ENCODE results near the gene FAM174B. TPM values are rescaled to one million over a fixed set of nuclear protein-coding genes. Genes with fewer than 3 reads are reported as not detected.
"Not testable (repeated sequence)": the region's sequence is repeated elsewhere in the genome, so short reads cannot be mapped to it uniquely, and the experiment has no call there.

The FAM174B gene
- total RNA-seq, 2 experiments from 2014 or later, result 1.8 to 3.3 TPM

DNA sequence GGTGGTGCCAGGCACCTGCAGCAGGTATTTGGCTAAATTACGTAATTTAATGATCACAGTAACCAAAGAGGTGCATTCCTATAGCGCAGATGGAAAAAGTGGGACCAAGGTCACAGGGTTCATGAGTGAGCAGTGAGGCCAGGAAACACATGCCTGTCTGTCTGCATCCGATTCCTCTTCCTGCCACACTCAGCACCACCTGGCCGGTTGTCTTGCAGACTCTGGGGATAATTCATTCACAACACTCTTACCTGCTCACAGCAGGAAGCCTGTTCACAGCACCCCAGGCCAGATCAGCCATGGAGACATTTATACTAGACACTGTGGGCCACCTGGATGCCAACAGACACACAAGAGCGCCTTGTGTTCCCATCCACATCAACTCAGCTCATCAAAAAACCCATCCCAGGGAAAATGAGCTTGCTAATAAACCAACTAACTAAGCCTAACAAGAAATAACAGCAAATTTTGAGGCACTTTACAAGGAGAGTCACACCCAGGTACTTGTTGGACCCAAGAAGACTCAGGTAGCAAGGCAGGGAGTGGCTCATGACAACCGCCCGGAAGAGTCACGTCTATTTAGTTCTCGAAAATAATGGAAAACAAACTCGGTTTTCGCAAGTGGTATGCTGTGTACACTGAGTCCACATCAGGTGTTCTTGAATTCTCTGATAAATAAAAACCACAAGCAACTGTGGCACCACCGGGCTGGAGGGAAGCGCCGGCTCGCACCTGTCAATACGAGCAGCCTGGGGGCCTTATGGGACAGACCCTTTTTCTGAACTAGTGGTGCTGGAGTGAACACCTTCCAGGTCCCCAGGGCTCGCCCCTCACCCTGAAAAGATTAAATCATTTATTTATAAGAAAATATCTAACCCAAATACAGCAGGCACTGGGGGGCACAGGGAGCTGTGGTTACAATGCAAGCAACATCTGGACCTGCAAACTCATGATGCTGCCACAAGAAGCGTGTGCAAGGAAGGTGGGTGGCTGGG is 40.5 kb downstream of the FAM174B start:
- ATAC-seq (no peak), DNase-seq (no peak)
- H3K27me3 Mint-ChIP-seq, result peaks cover 5% of the 10 kb centered on the region
- H3K36me3 Mint-ChIP-seq, result no peaks in the 10 kb centered on the region
- H3K9me3 Mint-ChIP-seq (ENCODE audit: low read depth), result no peaks in the 10 kb centered on the region
- no peak overlapping the region for H3K27ac Mint-ChIP-seq
- H3K4me1 Mint-ChIP-seq, result peaks cover 4% of the 10 kb centered on the region
- CTCF ChIA-PET, result no interaction called here
- no peak overlapping the region for H3K4me3 Mint-ChIP-seq

DNA sequence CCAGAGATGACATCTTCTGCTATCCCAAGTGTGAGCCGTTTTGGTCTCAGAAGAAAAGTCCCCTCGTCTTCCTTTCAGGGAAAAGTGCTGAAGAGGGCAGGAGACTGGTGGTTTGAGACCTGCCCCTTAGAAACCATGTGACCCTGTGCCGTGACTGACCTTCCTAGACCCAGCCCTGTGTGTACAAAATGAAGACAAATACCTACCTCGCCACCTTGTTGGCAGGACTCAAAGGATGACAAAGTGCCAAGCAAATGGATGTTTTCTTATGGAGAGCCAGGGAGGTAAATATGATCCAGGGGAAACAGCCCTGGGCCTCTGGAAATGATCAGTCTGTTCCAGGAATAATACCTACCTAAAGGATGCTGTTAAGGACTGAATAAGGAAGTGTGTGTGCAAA is 41.3 kb downstream of the FAM174B start:
- Mint-ChIP-seq H3K27ac (no peak overlapping the region), H3K27me3 (peaks cover 2% of the 10 kb centered on the region), H3K9me3 (ENCODE audit: low read depth) (no peaks in the 10 kb centered on the region), H3K36me3 (no peaks in the 10 kb centered on the region), H3K4me3 (no peak overlapping the region), H3K4me1 (peaks cover 4% of the 10 kb centered on the region)
- ATAC-seq, result no peak
- CTCF ChIA-PET, result no interaction called here
- no peak for DNase-seq

DNA sequence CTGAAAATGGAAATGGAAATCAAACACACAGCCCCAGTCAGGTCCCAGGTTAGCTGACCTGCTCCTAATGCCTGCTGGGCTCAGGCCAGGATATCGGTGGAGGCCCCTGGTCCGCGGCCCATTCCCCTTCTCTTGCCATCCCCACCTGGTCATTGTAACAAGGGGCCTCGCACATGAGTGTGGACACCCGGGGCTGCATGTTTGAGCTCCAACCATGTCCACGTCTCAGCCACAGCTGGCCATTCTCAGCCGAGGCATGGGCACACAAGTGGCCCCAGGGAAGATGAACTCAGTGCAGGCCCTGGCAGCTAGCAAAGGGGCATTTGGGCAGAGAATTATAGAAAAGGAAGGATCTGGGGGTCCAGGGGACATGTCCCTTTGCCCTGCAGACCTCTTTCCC is 41.7 kb downstream of the FAM174B start:
- CTCF ChIA-PET, result no interaction called here
- Mint-ChIP-seq H3K4me3 (no peak overlapping the region), H3K4me1 (peaks cover 4% of the 10 kb centered on the region), H3K36me3 (no peaks in the 10 kb centered on the region), H3K9me3 (ENCODE audit: low read depth) (no peaks in the 10 kb centered on the region), H3K27me3 (peaks cover 2% of the 10 kb centered on the region), H3K27ac (no peak overlapping the region)
- no peak for ATAC-seq
- no peak for DNase-seq

DNA sequence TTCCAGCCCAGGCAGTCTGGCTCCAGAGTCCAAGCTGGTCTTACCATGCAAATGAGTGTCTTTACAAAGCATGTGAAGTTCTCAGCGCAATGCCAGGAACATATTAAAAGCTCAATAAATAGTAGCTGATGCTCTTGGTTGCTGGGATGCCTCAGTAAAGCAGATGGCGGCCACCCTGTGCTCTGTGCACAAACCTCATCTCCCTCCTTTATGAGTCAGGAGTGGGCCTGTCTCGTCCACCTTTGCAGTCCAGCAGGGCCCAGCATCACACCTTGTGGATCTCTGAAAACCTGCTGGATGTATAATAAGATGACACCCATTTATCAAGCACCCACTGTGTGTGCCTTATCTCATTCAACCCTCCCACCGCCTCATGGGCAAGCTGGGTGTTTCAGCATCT is 42.7 kb downstream of the FAM174B start:
- no peak overlapping the region for H3K27ac Mint-ChIP-seq
- no peaks in the 10 kb centered on the region for H3K9me3 Mint-ChIP-seq (ENCODE audit: low read depth)
- CTCF ChIA-PET, result interaction anchor here (0.9 kb wide), 1 partner anchor 102 kb away, joined by 3 read pairs; no protein-coding TSS in a partner anchor
- peaks cover 2% of the 10 kb centered on the region for H3K27me3 Mint-ChIP-seq
- no peak for DNase-seq
- H3K4me1 Mint-ChIP-seq, result peaks cover 4% of the 10 kb centered on the region
- H3K36me3 Mint-ChIP-seq, result no peaks in the 10 kb centered on the region
- ATAC-seq, result no peak
- H3K4me3 Mint-ChIP-seq, result no peak overlapping the region

DNA sequence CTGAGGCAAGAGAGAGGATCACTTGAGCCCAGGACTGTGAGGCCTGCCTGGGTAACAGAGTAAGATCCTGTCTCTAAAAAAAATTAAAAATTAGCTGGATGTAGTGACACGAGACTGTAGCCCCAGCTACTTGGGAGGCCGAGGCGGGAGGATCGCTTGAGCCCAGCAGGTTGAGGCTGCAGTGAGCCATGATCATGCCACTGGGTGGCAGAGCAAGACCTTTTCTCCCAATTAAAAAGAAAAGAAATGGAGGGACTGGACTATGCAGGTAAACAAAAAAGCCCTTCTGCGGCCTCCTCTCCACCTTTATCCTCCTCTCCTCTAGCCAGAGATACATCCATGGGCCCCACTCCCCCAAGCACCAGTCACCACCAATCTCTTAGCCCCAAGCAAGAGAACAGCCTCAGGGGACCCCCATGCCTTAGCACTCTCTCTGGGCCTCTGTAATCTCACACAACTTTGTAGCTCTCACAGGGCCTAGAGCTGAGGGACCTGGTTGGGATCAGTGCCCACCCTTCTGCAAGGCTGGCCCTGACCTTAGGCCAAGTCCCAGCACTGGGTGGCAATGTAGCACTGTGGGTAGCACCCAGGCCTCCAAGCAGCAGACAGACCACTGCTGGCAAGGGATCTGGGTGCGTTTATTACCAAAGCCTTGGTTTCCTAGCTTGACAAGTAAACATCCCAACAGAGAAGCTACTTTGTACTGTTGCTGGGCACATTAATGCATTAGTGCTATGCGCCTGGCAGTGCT is 43.4 kb downstream of the FAM174B start:
- Mint-ChIP-seq H3K4me1 (peaks cover 4% of the 10 kb centered on the region), H3K9me3 (ENCODE audit: low read depth) (no peaks in the 10 kb centered on the region), H3K4me3 (no peak overlapping the region), H3K27me3 (peaks cover 4% of the 10 kb centered on the region), H3K27ac (no peak overlapping the region), H3K36me3 (no peaks in the 10 kb centered on the region)
- CTCF ChIA-PET, result interaction anchor here (0.8 to 0.9 kb wide), 2 partner anchors 103 to 105 kb away, joined by 3 read pairs; no protein-coding TSS in a partner anchor
- DNase-seq (no peak), ATAC-seq (no peak)

DNA sequence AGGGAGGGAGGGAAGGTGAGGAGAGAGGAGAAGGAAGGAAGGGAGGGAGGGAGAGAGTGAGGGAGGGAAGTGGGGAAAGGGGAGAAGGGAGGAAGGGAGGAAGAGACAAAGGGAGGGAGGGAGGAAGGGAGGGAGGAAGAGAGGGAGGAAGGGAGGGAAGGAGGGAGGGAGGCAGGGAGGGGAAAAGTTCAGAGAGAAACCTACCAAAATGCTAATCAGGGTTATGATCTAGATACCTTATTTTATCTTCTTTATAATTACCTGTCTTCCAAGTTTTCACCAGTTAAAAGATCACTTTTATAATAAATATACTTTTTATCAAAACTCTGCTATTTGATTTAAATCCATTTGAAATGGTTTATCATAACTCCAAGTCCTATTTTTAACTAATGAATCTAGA is 44.4 kb downstream of the FAM174B start:
- ATAC-seq (no peak), DNase-seq (no peak)
- Mint-ChIP-seq H3K4me3 (no peak overlapping the region), H3K36me3 (no peaks in the 10 kb centered on the region), H3K27me3 (peaks cover 4% of the 10 kb centered on the region), H3K27ac (no peak overlapping the region), H3K9me3 (ENCODE audit: low read depth) (no peaks in the 10 kb centered on the region), H3K4me1 (peaks cover 4% of the 10 kb centered on the region)
- CTCF ChIA-PET, result no interaction called here

DNA sequence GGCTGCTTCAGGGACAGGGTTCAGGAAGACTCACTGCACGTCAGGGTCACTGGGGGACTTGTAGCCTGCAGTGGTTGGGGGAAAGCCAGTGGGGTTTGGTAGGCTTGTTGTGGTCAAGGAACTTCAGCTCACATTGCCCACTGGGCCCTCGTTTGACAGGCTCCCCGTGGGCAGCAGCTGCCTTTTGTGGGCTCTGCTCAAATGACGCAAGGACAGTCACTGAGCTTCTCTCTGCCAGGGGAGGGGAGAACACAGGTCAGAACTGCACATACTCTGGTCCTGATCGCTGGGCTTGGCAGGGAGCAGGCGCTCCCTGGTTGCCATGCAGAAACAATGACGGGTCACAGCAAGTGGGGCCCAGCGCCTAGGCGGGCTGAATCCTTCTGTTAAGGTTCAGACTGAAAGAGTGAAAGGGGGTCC is 45.5 kb downstream of the FAM174B start:
- CTCF ChIA-PET, result no interaction called here
- H3K9me3 Mint-ChIP-seq (ENCODE audit: low read depth), result no peaks in the 10 kb centered on the region
- DNase-seq, result no peak
- H3K4me3 Mint-ChIP-seq, result no peak overlapping the region
- H3K4me1 Mint-ChIP-seq, result peaks cover 4% of the 10 kb centered on the region
- ATAC-seq, result no peak
- H3K27ac Mint-ChIP-seq, result no peak overlapping the region
- H3K36me3 Mint-ChIP-seq, result no peaks in the 10 kb centered on the region
- peaks cover 7% of the 10 kb centered on the region for H3K27me3 Mint-ChIP-seq

DNA sequence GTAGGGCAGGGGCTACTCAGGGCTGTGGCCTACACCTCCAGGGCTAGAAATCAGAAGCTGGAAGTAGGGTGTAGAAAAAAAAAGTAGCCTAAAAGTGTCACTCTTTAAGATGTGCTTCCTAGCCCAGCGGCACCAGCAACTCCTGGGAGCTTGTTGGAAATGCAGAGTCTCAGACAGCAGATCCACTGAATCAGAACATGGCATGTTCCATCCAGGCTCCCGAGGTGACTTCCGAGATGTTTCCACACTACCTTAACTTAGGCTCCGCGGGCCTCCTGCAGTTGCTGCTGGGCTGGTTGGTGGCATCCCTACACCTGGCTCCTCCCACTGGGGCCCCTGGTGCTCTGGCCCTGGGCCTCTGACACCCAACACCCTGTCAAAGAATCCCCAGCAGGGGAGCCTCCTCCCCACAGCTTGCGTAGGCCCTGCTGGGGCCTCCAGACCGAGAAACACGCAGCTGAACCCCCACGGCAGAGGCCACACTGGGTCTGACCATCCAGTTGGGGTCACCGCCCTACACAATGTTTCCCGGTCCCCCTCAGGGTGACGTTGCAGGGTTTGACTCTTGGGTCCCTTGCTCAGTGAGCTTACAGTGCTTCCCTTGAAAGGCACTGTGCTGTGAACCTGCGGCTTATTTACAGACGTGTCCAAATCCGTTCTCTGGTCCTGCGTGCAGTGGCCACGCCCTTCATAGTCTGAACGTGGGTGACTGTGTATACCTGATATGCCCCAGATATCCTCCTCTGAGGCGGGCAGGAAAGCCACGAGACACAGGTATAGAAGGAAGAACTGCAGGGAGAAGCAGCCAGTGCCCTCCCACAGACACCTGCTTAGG is 46.5 kb downstream of the FAM174B start:
- Mint-ChIP-seq H3K4me1 (peaks cover under 1% of the 10 kb centered on the region), H3K27me3 (peaks cover 7% of the 10 kb centered on the region), H3K36me3 (no peaks in the 10 kb centered on the region), H3K9me3 (ENCODE audit: low read depth) (no peaks in the 10 kb centered on the region), H3K4me3 (no peak overlapping the region), H3K27ac (no peak overlapping the region)
- CTCF ChIA-PET, result no interaction called here
- ATAC-seq (no peak), DNase-seq (no peak)

DNA sequence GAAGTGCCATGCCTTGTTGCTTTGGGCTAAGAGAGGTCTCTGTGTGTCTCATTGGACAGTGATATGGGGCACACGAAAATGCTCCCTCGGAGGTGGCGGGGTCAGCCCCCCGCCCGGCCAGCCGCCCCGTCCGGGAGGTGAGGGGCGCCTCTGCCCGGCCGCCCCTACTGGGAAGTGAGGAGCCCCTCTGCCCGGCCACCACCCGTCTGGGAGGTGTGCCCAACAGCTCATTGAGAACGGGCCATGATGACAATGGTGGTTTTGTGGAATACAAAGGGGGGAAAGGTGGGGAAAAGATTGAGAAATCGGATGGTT is 48.8 kb downstream of the FAM174B start:
- CTCF ChIA-PET; DNase-seq; H3K27ac Mint-ChIP-seq; H3K4me1 Mint-ChIP-seq; H3K4me3 Mint-ChIP-seq; ATAC-seq; H3K36me3 Mint-ChIP-seq; H3K9me3 Mint-ChIP-seq (ENCODE audit: low read depth): not testable (repeated sequence)
- peaks cover 13% of the 10 kb centered on the region for H3K27me3 Mint-ChIP-seq

DNA sequence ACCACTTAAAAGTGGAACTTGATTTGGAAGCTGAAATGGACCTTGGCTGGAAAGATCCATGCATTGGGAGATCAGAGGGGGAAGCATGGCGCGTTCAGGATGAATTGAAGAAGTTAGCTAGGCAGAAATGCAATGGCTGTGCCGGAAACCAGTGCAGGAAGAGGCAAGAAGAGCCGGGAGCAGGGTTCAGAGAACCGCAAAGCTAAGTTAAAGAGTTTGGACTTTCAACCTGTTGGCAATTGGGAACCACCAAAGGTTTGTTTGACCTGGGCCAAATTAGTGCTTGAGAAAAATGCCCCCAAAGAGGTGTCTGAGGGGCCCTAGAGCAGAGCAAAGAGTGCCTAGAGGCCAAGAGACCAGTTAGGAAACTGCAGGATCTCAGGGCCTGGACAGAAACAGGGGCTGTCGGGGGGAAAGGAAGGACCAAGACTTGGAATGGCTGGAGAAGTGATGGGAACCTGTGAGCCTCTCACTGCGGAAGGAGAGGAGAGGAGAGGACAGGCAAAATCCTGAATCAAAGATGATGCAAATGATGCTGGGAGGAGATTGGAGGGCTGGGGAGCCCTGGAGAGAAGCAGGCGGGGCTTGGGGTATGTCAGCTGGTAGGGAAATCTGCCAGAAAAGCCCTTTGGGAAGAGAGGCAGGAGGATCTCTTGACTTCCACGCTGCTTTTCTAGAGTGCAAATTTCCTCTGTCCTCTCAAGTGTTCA is 49.3 kb downstream of the FAM174B start:
- ATAC-seq, result no peak

DNA sequence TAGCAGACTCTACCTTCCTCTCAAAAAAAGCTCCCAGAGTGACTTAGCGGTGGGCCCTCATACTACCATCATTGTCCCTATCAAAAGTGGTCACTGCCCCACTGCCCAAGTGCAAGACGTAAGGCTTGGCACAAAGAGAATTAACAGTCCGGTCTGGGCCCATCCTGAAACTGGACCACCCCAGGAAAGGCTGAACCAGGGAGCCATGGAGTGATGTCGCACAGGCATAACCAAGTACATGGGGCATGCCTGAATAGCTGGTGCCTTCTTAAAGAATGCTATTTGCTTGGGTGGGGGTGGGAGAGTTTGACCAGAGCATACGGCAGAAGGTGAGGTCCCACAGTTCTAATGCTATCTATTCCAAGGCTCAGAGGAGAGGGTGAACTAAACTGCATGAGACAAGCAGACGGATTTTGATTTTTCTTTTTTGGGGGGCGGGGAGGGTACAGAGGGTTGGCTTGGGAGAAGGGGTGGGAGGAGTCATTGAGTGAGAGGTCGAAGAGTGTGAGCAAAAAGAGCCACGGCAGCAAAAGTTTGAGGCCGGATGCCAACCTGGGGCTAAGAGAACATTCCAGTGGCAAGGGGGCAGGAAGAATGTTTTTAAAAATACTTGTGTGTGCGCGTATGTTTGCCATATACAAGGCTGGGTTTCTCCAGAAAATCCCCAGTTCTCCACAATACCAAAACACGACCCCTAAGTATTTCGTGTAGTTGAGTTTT is 50.2 kb downstream of the FAM174B start:
- Mint-ChIP-seq H3K36me3 (no peaks in the 10 kb centered on the region), H3K9me3 (ENCODE audit: low read depth) (no peaks in the 10 kb centered on the region), H3K27me3 (peaks cover 26% of the 10 kb centered on the region), H3K4me3 (no peak overlapping the region), H3K4me1 (no peaks in the 10 kb centered on the region), H3K27ac (no peak overlapping the region)
- CTCF ChIA-PET, result no interaction called here
- DNase-seq (no peak), ATAC-seq (no peak)

More for the DNA sequence above, 49.3 kb downstream of the FAM174B start:
- DNase-seq, result no peak
- Mint-ChIP-seq H3K9me3 (ENCODE audit: low read depth) (no peaks in the 10 kb centered on the region), H3K27ac (no peak overlapping the region), H3K36me3 (no peaks in the 10 kb centered on the region), H3K4me1 (no peaks in the 10 kb centered on the region), H3K4me3 (no peak overlapping the region), H3K27me3 (peaks cover 18% of the 10 kb centered on the region)
- CTCF ChIA-PET, result no interaction called here

DNA sequence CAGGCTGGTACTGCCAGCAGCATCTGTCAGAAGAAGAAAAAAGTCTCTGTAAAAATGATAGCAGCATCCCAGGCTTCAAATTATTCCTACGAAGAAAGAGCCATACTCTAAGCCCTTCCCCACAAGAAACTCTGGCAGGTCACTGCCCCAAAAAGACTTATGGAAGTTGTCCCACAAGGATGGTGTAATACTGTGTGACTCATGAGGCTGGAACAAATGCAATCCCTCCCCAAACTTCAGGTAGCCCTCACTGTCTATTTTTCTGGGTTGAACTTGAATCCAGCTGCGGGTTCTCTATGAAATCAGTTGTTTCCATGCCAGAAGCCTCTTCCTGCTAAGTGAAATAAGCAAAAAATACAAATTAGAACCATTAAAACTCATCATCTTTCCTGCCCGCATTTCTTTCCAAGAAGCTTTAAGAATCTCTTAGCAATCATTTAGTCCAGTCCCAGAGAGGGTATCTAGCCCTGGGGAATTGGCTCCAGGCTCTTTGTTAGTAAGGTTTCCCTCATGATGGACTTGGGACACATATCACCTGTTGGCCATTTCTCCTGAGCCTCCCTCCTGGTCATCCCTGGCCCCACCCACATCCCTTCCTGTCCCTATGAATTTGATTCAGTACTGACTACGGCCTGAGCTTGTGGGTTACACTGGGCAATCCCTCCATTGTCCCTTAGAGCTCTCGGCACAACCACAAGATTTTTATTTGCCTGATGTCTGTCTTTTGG is 51.7 kb downstream of the FAM174B start:
- no peak for ATAC-seq
- DNase-seq, result no peak
- Mint-ChIP-seq H3K27ac (no peak overlapping the region), H3K4me1 (peaks cover 10% of the 10 kb centered on the region), H3K4me3 (no peak overlapping the region), H3K36me3 (no peaks in the 10 kb centered on the region), H3K9me3 (ENCODE audit: low read depth) (no peaks in the 10 kb centered on the region), H3K27me3 (peaks cover 31% of the 10 kb centered on the region)
- CTCF ChIA-PET, result no interaction called here

Measured in activated CD8-positive, alpha-beta memory T cell treated with anti-CD3 and anti-CD28 coated beads, Interleukin-2, amount 10 ng/mL, durations not matched to agents 7 days and 5 days (primary cell).